GM10248 (cell line): ENCODE data around the gene SMOC1.

ENCODE experiments used
- CTCF ChIA-PET: fragments of 300-600 bp; sonication (Branson Sonifier 250); formaldehyde crosslinking; extraction: SDS; loops from one replicate; lab custom pipeline; 2021; ENCODE audit warnings: antibody characterized with exemption; lab: Yijun Ruan, JAX
- POLR2A ChIA-PET: fragments of 350-650 bp; sonication (Branson Sonifier 250); formaldehyde crosslinking; extraction: SDS; loops from one replicate; lab custom pipeline; 2020; ENCODE audit warnings: antibody characterized with exemption; lab: Yijun Ruan, JAX
- DNase-seq: peaks from one replicate; pipeline ENCODE4 v3.0.0; 2012; ENCODE audit errors: extremely low spot score
- TF ChIP-seq, protein P1 (sequence below): IDR thresholded peaks from 2 replicates; pipeline ENCODE4 v1.5.1; 2012; ENCODE audit warnings: mild to moderate bottlenecking, low read depth; ENCODE audit errors: extremely low read depth, missing control alignments, control extremely low read depth

Gene SMOC1

GRCh38 chr14:69979882-69980281, 100.7 kb downstream of the SMOC1 start:
- TF ChIP-seq, protein P1, sequence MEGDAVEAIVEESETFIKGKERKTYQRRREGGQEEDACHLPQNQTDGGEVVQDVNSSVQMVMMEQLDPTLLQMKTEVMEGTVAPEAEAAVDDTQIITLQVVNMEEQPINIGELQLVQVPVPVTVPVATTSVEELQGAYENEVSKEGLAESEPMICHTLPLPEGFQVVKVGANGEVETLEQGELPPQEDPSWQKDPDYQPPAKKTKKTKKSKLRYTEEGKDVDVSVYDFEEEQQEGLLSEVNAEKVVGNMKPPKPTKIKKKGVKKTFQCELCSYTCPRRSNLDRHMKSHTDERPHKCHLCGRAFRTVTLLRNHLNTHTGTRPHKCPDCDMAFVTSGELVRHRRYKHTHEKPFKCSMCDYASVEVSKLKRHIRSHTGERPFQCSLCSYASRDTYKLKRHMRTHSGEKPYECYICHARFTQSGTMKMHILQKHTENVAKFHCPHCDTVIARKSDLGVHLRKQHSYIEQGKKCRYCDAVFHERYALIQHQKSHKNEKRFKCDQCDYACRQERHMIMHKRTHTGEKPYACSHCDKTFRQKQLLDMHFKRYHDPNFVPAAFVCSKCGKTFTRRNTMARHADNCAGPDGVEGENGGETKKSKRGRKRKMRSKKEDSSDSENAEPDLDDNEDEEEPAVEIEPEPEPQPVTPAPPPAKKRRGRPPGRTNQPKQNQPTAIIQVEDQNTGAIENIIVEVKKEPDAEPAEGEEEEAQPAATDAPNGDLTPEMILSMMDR: no peak
- ChIA-PET CTCF (interaction anchor here (0.9 to 1.4 kb wide), 2 partner anchors 22 to 35 kb away, joined by 3 to 4 read pairs; no protein-coding TSS in a partner anchor), POLR2A (no interaction called here)
- no peak for DNase-seq

DNA sequence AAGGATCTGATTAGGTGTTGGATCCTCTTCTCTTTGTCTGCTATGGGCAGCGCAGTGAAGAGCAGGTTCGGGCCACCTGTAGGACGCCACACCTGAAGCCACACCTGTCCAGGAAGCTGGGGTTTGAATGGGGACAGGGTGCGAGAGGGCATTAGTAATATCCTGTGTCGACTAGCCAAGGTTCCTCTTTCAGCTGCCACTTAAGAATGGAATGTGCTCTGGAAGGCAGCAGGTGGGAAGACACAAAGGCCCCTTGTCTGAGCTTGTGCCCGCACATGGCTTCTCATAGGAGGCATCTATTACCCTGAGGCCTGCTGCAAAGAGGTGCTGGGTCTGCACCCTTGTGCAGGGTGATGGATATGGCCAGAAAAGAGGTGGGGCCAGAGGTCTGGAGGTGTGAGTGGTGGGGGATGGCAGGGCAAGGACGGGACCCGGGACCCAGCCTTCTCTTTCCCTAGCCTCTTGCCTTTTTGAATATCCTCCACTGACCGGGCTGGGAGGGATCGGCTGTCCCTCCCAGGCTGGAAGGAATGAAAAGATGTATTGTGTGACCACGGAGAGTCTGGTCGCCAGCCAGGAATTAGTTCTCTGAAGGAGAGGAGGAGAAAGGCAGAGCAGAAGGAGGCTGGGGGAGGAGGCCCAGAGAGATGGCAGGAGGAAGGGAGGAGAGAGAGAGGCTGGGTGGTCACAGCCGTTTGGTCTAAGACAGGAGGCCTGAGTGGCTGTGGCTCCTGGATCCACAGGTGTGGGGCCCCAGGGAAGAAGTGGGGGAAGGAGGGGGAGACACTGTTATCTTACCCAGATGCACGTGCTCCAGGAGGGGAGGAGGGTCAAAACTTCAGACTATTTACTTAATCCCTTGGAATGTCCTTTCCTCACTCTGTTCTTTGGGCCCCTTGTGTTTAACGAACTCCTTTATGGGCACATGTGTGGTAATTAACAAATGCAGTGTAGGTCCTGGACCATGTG, 101.5 kb downstream of the SMOC1 start:
- TF ChIP-seq, protein P1: no peak
- ChIA-PET POLR2A (no interaction called here), CTCF (interaction anchor here (1.4 kb wide), 1 partner anchor 35 kb away, joined by 4 read pairs; no protein-coding TSS in a partner anchor)
- no peak for DNase-seq

DNA sequence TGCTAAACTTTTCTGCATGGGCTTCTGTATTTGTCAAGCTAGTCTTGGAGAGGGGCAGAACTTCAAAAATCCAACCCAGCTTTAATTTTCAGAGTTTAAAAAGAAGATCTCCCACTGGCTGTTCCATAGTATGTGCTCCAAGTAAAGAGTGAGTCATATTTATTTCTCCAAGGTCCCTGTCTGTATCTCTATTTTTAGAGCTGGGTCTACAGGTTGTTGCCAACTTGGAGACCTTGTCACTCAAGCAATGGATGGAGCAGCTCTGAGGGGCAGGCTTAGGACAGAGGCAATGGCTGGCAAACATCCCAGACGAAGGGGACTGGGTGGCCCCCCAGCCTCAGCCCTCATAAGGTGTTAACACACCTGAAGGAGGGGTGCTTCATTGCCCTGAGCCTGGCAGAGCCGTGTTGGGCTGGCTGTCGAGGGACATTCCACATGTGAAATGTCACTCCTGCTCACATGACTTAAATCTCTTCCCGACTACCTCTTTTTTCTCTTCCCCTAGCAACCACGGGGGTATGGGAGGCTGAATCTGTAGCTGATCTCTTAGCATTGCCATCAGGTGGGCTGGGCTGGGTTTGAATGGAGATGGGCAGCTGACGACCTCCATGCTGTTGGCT, 103.1 kb downstream of the SMOC1 start:
- no peak for DNase-seq
- CTCF ChIA-PET: interaction anchor here (0.9 to 1.7 kb wide), 4 partner anchors 9 to 86 kb away, joined by 3 to 5 read pairs (median 4); no protein-coding TSS in a partner anchor
- POLR2A ChIA-PET: no interaction called here
- TF ChIP-seq, protein P1: no peak

DNA sequence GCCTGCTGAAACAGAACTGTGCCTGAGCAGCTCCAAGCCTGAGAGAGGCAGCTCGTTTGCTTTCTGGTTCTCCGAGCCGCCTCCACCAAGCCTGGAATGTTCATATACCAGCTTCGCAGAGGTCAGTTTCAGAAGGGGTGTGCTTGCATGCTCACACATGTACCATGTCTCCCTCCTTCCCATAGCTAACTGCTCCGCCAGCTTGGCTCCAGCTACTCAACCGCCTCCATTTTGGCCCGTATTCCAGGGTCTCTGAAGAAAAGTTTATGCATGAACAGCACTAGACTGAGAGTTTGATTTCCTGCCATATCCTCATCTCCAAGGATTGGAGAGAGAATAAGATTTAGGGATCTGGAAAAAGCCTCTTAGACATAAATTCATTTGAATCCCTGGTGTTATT, 103.7 kb downstream of the SMOC1 start:
- ChIA-PET CTCF (interaction anchor here (0.9 to 2.0 kb wide), 6 partner anchors 9 to 164 kb away, joined by 3 to 8 read pairs (median 4); no protein-coding TSS in a partner anchor), POLR2A (no interaction called here)
- no peak for DNase-seq
- TF ChIP-seq, protein P1: no peak

DNA sequence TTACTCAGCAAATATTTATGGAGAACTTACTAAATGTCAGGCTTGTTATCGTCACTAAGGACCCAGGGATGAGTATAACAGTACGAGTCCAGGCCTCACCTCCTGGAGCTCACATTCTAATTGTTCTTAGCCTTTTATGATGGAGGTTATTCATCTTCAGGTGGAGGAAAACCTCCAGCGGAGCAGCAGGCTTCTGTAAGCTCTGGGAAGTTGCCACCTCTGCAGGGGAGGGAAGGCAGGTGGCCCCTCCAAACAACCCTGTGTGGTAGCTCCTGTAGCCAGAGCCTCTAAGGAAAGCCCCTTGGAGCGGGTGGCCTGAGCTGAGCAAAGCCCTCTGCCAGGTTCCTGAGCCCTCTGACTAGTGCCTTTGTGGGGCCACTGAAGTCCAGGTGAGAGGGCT, 104.1 kb downstream of the SMOC1 start:
- TF ChIP-seq, protein P1: no peak
- ChIA-PET POLR2A (no interaction called here), CTCF (interaction anchor here (1.2 to 2.0 kb wide), 6 partner anchors 8 to 165 kb away, joined by 3 to 8 read pairs (median 5); no protein-coding TSS in a partner anchor)
- no peak for DNase-seq

DNA sequence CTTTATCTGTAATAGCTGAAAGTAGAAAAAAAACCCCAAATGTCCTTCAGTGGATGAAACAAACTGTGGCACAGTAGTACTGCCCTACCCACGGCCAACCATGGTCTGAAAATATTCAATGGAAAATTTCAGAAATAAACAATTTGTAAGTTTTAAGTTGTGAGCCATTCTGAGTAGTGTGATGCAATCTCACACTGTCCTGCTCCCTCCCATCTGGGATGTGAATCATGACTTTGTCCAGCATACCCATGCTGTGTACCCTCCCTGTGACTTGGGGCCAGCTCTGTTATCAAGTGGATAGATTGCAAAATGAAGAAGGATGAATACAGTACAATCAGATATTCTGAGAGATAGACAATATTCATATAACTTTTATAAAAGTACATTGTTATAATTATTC, 106.2 kb downstream of the SMOC1 start:
- TF ChIP-seq, protein P1: no peak
- POLR2A ChIA-PET: no interaction called here
- no peak for DNase-seq
- CTCF ChIA-PET: interaction anchor here (0.6 to 1.5 kb wide), 2 partner anchors 18 to 21 kb away, joined by 3 to 4 read pairs; no protein-coding TSS in a partner anchor
